OCI-LY3 (cell line): ENCODE data around the gene FXYD7.

Source experiments
- CTCF ChIP-seq: fragments of 200-600, 300-600 bp; sonication (generic); IDR thresholded peaks from 2 replicates; pipeline ENCODE4 v1.5.1; 2014; ENCODE audit warnings: antibody characterized with exemption, low read length, low read depth
- EZH2phosphoT487 ChIP-seq: fragments of 200-600 bp; shearing (Covaris generic); IDR thresholded peaks from 2 replicates; pipeline ENCODE4 v1.6.1; 2018; ENCODE audit warnings: antibody characterized with exemption, mixed run types, low read depth

GRCh38 chr19:35107545-35107944 lies 35.5 kb upstream of the FXYD7 start:
- TF ChIP-seq CTCF: no peak
- TF ChIP-seq EZH2phosphoT487: no peak
